ENCODE data around the gene EPX.

EPX gene

GRCh38 chr17:58244963-58245362 lies 52.4 kb downstream of the EPX start:
- TF ChIP-seq TAF1 (IDR thresholded peaks at IDR 0.05; ENCODE audit: borderline replicate concordance, insufficient read depth, low read length) (no peak), POLR2AphosphoS5 (IDR thresholded peaks at IDR 0.05; ENCODE audit: low read depth, low read length) (no peak), REST (IDR thresholded peaks at IDR 0.05; ENCODE audit: insufficient read depth in 1 of 2, low read depth in 2 of 2, low read length in 2 of 2) (no peak), SIN3A (IDR thresholded peaks at IDR 0.05; ENCODE audit: borderline replicate concordance, insufficient read depth, low read length) (no peak), FOXP2 (optimal IDR thresholded peaks at IDR 0.05; ENCODE audit: borderline replicate concordance, extremely low read depth, extremely low read length, insufficient read depth) (no peak)

DNA sequence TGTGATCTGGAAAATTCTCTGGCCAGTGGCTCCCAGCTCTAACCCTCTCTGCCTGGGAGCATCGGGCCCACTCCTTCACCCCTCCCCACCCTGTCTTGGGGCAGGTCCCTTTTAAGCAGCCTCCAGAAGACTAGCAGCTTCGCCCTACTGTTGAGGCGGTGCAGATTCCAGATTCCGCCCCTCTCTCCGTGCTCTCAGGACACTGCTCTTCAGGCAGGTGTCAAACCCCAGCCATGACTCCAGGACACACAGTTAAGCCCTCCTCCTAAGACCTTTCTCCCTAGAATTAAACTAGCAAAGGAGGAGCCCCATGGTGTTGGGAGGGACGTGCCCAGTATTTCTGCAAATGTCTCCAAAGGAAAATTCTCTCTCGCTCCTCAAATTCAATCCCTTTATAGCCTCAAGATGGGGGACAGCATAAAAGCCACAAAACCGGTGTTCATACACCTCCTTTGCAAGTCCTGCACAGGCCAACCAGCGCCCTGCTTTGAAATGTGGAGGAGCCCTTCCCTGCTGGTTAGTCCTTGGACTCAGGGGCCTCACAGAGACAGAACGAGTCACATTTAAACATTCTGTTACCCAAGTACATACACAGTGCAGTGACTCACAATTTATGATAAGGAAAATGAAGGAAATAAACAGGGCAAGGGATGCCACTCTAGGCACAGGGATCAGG lies 53.0 kb downstream of the EPX start:
- TF ChIP-seq POLR2AphosphoS5 (IDR thresholded peaks at IDR 0.05; ENCODE audit: low read depth, low read length): no peak
- TF ChIP-seq TAF1 (IDR thresholded peaks at IDR 0.05; ENCODE audit: borderline replicate concordance, insufficient read depth, low read length): no peak
- no peak for TF ChIP-seq SIN3A (IDR thresholded peaks at IDR 0.05; ENCODE audit: borderline replicate concordance, insufficient read depth, low read length)
- TF ChIP-seq FOXP2 (optimal IDR thresholded peaks at IDR 0.05; ENCODE audit: borderline replicate concordance, extremely low read depth, extremely low read length, insufficient read depth): no peak
- TF ChIP-seq REST (IDR thresholded peaks at IDR 0.05; ENCODE audit: insufficient read depth in 1 of 2, low read depth in 2 of 2, low read length in 2 of 2): no peak

DNA sequence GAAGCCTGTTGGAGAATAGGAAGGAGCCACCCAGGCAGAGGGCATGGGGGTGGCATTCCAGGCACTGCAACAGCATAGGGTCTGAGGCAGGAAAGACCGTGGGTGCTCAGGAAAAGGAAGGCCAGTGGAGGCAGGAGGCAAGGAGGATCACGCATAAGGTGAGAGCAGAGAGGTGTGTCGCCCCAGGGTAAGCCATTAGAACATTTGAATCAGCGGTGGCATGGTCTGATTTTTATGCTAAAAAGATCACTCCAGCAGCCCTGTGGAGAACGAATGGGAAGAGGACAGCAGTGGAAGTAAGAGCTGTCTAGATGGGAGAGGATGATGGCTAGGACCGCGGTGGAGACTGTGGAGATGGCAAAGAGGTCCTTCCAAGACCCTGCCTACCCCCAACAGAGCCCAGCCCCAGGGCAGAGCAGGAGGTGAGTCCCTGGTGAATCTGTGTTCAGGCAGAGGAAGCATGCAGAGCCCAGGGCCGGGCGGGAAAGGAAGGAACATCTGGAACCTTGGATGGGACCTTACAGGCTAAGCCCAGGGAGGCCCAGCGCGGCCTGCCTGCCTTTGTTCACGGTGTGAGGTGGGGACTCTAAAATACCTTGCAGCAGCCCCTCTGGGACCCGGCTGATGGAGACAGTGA lies 53.7 kb downstream of the EPX start:
- TF ChIP-seq POLR2AphosphoS5 (IDR thresholded peaks at IDR 0.05; ENCODE audit: low read depth, low read length): no peak
- no peak for TF ChIP-seq REST (IDR thresholded peaks at IDR 0.05; ENCODE audit: insufficient read depth in 1 of 2, low read depth in 2 of 2, low read length in 2 of 2)
- TF ChIP-seq TAF1 (IDR thresholded peaks at IDR 0.05; ENCODE audit: borderline replicate concordance, insufficient read depth, low read length): no peak
- no peak for TF ChIP-seq FOXP2 (optimal IDR thresholded peaks at IDR 0.05; ENCODE audit: borderline replicate concordance, extremely low read depth, extremely low read length, insufficient read depth)
- TF ChIP-seq SIN3A (IDR thresholded peaks at IDR 0.05; ENCODE audit: borderline replicate concordance, insufficient read depth, low read length): no peak

DNA sequence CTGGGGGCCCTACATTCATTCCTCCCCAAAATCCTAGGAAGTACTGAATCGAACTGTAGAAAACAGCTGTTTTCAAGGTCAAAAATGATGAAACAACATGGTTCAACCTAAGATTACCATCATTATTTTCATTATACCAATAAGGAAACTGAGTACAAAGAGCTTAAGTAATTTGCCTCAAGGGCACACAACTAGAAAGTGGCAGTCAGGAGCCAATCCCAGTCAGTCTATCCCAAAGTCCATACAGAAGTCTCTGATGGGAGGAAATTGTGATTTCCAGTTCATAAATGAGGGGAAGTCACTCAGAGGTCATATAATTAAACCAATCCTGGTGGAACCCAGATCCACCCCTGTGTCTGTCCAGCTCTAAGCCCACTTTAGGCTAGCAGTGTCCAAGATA lies 54.3 kb downstream of the EPX start:
- no peak for TF ChIP-seq FOXP2 (optimal IDR thresholded peaks at IDR 0.05; ENCODE audit: borderline replicate concordance, extremely low read depth, extremely low read length, insufficient read depth)
- TF ChIP-seq TAF1 (IDR thresholded peaks at IDR 0.05; ENCODE audit: borderline replicate concordance, insufficient read depth, low read length): no peak
- TF ChIP-seq REST (IDR thresholded peaks at IDR 0.05; ENCODE audit: insufficient read depth in 1 of 2, low read depth in 2 of 2, low read length in 2 of 2): no peak
- TF ChIP-seq POLR2AphosphoS5 (IDR thresholded peaks at IDR 0.05; ENCODE audit: low read depth, low read length): no peak
- TF ChIP-seq SIN3A (IDR thresholded peaks at IDR 0.05; ENCODE audit: borderline replicate concordance, insufficient read depth, low read length): no peak
